K562 (cell line): ENCODE results near the gene ARPC2.

Source experiments
- ARID4B ChIP-seq: sonication (generic); formaldehyde crosslinking; IDR thresholded peaks from 2 replicates; pipeline ENCODE4 v1.8.0; 2022; ENCODE audit warnings: mild to moderate bottlenecking, missing genetic modification reagents
- GABPA ChIP-seq: fragments of 200-800 bp; sonication (Bioruptor generic); conservative IDR thresholded peaks from 2 replicates; pipeline ENCODE4 v1.6.1; 2016; ENCODE audit warnings: low read depth, missing genetic modification characterization, missing compliant biosample characterization
- HMG20A ChIP-seq: fragments of 450-650 bp; formaldehyde crosslinking; conservative IDR thresholded peaks from 2 replicates; pipeline ENCODE4 v1.4.0; 2020; ENCODE audit warnings: mild to moderate bottlenecking, mixed read lengths
- HMGN3 ChIP-seq: IDR thresholded peaks from 2 replicates; pipeline ENCODE4 v1.6.1; 2011; ENCODE audit warnings: borderline replicate concordance, low read depth, mild to moderate bottlenecking, mixed read lengths, low read length; ENCODE audit not compliant: insufficient read length; ENCODE audit errors: extremely low read depth
- MAX ChIP-seq: sonication (generic); formaldehyde crosslinking; IDR thresholded peaks from 2 replicates; pipeline ENCODE4 v1.9.0; 2022; ENCODE audit warnings: mild to moderate bottlenecking, missing genetic modification reagents
- SETDB1 ChIP-seq: IDR thresholded peaks from one replicate; pipeline ENCODE4 v1.6.1; 2012; ENCODE audit warnings: low read length, control low read depth, inconsistent platforms
- ZBTB17 ChIP-seq: fragments of 450-650 bp; formaldehyde crosslinking; IDR thresholded peaks from 2 replicates; pipeline ENCODE4 v1.4.0; 2020; ENCODE audit warnings: mild to moderate bottlenecking
- ZNF121 ChIP-seq: sonication (generic); formaldehyde crosslinking; conservative IDR thresholded peaks from 2 replicates; pipeline ENCODE4 v1.8.0; 2022; ENCODE audit warnings: missing genetic modification reagents
- ZNF140 ChIP-seq: fragments of 250-450 bp; sonication (Bioruptor Pico); IDR thresholded peaks from 2 replicates; pipeline ENCODE4 v1.8.0; 2021; ENCODE audit warnings: moderate library complexity, mild to moderate bottlenecking, inconsistent platforms
- ZNF23 ChIP-seq: fragments of 250-450 bp; sonication (Bioruptor Pico); IDR thresholded peaks from 2 replicates; pipeline ENCODE4 v1.4.0; 2020; ENCODE audit warnings: mild to moderate bottlenecking
- ZNF785 ChIP-seq: fragments of 250-450 bp; sonication (Bioruptor Pico); IDR thresholded peaks from 2 replicates; pipeline ENCODE4 v1.4.0; 2020; ENCODE audit warnings: mild to moderate bottlenecking
- ZZZ3 ChIP-seq: fragments of 450-650 bp; IDR thresholded peaks from 2 replicates; pipeline ENCODE4 v1.6.1; 2016; ENCODE audit warnings: antibody characterized with exemption, mild to moderate bottlenecking, moderate library complexity
- TF ChIP-seq, protein P1 (sequence below), 3 experiments: IDR thresholded peaks in 2 of 3; conservative IDR thresholded peaks in 1 of 3; 2 replicates each; pipeline ENCODE4 v1.5.1; 2011 to 2012; ENCODE audit warnings: low read length in 3 of 3, mild to moderate bottlenecking in 3 of 3, control low read depth in 2 of 3, improper control_type of control experiment in 1 of 3, inconsistent platforms in 1 of 3, low read depth in 1 of 3, mixed read lengths in 1 of 3, moderate library complexity in 1 of 3; ENCODE audit not compliant: insufficient read depth in 2 of 3
- TF ChIP-seq, protein P2 (sequence below), 2 experiments: fragments of 200-800 bp in 1 of 2; sonication (Bioruptor generic) in 1 of 2; sonication (generic) in 1 of 2; formaldehyde crosslinking in 1 of 2; IDR thresholded peaks in 1 of 2; conservative IDR thresholded peaks in 1 of 2; 2 replicates each; pipeline versions ENCODE4 v1.5.0 to v1.6.1; 2016 to 2020; ENCODE audit warnings: missing compliant biosample characterization in 1 of 2, missing genetic modification characterization in 1 of 2, missing genetic modification reagents in 1 of 2

GRCh38 chr2:218226903-218227302, 9.9 kb downstream of the ARPC2 start:
- no peak for TF ChIP-seq ZBTB17 (CRISPR knock-in tag)
- TF ChIP-seq ZNF140 (CRISPR knock-in tag), result no peak
- TF ChIP-seq HMG20A (CRISPR knock-in tag), result no peak
- TF ChIP-seq, protein P1, sequence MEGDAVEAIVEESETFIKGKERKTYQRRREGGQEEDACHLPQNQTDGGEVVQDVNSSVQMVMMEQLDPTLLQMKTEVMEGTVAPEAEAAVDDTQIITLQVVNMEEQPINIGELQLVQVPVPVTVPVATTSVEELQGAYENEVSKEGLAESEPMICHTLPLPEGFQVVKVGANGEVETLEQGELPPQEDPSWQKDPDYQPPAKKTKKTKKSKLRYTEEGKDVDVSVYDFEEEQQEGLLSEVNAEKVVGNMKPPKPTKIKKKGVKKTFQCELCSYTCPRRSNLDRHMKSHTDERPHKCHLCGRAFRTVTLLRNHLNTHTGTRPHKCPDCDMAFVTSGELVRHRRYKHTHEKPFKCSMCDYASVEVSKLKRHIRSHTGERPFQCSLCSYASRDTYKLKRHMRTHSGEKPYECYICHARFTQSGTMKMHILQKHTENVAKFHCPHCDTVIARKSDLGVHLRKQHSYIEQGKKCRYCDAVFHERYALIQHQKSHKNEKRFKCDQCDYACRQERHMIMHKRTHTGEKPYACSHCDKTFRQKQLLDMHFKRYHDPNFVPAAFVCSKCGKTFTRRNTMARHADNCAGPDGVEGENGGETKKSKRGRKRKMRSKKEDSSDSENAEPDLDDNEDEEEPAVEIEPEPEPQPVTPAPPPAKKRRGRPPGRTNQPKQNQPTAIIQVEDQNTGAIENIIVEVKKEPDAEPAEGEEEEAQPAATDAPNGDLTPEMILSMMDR (IDR thresholded peaks at IDR 0.05 in 2 of 3, conservative IDR thresholded peaks at IDR 0.05 in 1 of 3; ENCODE audit: insufficient read depth in 2 of 3, low read depth in 1 of 3, low read length in 3 of 3), result no peak
- TF ChIP-seq HMGN3, result no peak
- no peak for TF ChIP-seq ZZZ3
- TF ChIP-seq ZNF121 (CRISPR knock-in tag), result no peak
- TF ChIP-seq ZNF23 (CRISPR knock-in tag), result no peak
- no peak for TF ChIP-seq ZNF785 (CRISPR knock-in tag)
- no peak for TF ChIP-seq MAX (CRISPR knock-in tag)
- TF ChIP-seq ARID4B (CRISPR knock-in tag), result no peak
- no peak for TF ChIP-seq SETDB1
- TF ChIP-seq, protein P2, sequence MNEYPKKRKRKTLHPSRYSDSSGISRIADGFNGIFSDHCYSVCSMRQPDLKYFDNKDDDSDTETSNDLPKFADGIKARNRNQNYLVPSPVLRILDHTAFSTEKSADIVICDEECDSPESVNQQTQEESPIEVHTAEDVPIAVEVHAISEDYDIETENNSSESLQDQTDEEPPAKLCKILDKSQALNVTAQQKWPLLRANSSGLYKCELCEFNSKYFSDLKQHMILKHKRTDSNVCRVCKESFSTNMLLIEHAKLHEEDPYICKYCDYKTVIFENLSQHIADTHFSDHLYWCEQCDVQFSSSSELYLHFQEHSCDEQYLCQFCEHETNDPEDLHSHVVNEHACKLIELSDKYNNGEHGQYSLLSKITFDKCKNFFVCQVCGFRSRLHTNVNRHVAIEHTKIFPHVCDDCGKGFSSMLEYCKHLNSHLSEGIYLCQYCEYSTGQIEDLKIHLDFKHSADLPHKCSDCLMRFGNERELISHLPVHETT (CRISPR knock-in tag; conservative IDR thresholded peaks at IDR 0.05 in 1 of 2, IDR thresholded peaks at IDR 0.05 in 1 of 2), result no peak
- no peak for TF ChIP-seq GABPA (tag)
